GM10266 (cell line): ENCODE results near the gene EIF5B.
A peak's percentile ranks its signal among the peaks of the same experiment; 100 is the strongest.
"Not testable (repeated sequence)": the region's sequence is repeated elsewhere in the genome, so short reads cannot be mapped to it uniquely, and the experiment has no call there.

Source experiments
- DNase-seq: peaks from one replicate; pipeline ENCODE4 v3.0.0; 2012; ENCODE audit errors: extremely low spot score
- TF ChIP-seq, protein P1 (sequence below): IDR thresholded peaks from 2 replicates; pipeline ENCODE4 v1.5.1; 2012; ENCODE audit warnings: mild to moderate bottlenecking, low read depth; ENCODE audit not compliant: control insufficient read depth, insufficient read depth; ENCODE audit errors: missing control alignments

The EIF5B gene

DNA sequence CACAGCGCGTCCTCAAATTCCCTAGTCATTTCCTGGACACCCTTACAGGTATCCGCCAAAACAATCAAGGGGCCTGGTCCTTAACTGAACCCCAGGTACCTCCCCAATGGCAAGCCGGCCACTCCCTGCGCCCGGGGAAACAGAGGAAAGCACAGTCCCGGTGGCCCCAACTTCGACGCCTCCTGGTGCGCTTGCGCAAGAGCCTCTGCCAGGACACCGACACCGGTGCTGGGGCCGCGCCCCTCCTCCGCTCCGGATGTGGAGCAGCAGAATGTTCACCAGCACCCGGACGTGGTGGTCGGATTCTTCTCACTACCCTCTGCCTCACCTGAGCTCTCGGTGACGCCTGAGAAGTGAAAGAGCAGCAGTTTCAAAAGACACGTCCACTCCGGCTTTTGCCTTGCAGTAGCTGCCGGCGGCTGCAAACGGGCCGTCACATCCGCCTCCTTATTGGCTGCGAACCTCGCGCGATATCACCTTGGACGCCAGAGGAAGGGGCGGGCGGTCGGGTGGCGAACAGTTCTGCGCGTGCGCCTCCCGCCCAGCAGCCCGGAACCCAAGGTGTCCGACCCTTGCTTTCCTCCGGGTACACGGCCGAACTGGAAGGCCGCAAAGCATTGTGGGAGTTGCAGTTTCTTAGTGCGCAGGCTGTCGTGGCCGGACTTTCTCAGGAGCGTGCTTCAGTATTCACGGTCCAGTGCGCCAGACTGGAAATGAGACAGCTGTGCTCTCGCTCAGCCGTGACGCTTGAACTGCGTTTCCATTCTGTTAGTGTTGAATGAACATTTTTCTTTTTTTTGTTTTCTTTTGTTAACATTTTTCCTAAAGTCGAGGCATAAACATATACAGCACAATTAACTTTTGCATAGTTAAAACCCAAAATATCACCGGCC lies 1.0 kb upstream of the EIF5B start, which contains the start of gene TXNDC9:
TSS of gene TXNDC9 (minus strand) at position 423 of the 893 bp plus-strand sequence. CDS start 3,123 bp downstream, outside the sequence.
- TF ChIP-seq, protein P1, sequence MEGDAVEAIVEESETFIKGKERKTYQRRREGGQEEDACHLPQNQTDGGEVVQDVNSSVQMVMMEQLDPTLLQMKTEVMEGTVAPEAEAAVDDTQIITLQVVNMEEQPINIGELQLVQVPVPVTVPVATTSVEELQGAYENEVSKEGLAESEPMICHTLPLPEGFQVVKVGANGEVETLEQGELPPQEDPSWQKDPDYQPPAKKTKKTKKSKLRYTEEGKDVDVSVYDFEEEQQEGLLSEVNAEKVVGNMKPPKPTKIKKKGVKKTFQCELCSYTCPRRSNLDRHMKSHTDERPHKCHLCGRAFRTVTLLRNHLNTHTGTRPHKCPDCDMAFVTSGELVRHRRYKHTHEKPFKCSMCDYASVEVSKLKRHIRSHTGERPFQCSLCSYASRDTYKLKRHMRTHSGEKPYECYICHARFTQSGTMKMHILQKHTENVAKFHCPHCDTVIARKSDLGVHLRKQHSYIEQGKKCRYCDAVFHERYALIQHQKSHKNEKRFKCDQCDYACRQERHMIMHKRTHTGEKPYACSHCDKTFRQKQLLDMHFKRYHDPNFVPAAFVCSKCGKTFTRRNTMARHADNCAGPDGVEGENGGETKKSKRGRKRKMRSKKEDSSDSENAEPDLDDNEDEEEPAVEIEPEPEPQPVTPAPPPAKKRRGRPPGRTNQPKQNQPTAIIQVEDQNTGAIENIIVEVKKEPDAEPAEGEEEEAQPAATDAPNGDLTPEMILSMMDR = no peak
- peak; percentile 95 for DNase-seq

GRCh38 chr2:99336804-99337112 lies 431 bp upstream of the EIF5B start:
- TF ChIP-seq, protein P1 = no peak

GRCh38 chr2:99338029-99338585 lies 918 bp downstream of the EIF5B start:
- DNase-seq = peak; percentile 11
- TF ChIP-seq, protein P1 = no peak

More at GRCh38 chr2:99336804-99337112, 431 bp upstream of the EIF5B start:
- no peak for DNase-seq

- DNase-seq = no peak
- TF ChIP-seq, protein P1 = no peak
Observed at GRCh38 chr2:99340669-99341236, 3.6 kb downstream of the EIF5B start.

DNA sequence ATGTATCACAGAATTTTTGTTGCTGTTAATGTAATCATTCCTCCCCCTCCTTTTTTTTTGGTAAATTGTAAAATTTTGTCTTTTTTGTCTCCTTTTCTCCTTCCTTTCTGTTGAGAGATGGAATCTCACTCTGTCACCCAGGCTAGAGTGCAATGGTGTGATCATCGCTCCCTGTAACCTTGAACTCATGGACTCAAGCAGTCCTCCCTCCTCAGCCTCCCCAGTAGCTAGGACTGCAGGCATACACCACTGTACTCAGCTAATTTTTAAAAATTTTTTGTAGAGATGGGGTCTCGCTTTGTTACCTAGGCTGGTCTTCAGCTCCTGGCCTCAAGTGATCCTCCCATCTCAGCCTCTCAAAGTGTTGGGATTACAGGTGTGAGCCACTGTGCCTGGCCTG lies 5.3 kb downstream of the EIF5B start:
- TF ChIP-seq, protein P1 = no peak
- no peak for DNase-seq

DNA sequence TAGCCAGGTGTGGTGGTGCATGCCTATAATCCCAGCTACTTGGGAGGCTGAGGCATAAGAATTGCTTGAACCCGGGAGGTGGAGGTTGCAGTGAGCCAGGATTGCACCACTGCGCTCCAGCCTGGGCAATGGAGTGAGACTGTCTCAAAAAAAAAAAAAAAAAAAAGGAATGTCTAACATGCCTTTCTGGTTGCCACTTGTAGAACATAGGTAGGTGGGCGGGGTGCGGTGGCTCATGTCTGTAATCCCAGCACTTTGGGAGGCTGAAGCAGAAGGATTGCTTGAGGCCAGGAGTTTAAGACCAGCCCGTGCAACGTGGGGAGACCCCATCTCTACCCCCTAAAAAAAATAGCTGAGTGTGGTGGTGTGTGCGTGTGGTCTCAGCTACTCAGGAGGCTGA lies 8.3 kb downstream of the EIF5B start:
- not testable (repeated sequence) for DNase-seq

- TF ChIP-seq, protein P1 = no peak
- no peak for DNase-seq
Observed at GRCh38 chr2:99346218-99346617, 9.0 kb downstream of the EIF5B start.
